Bronchial epithelial cell (primary cell): ENCODE data around the gene LRRC10. TPM values are rescaled to one million over a fixed set of nuclear protein-coding genes. Genes with fewer than 3 reads are reported as not detected.

Source experiments
- DNase-seq: peaks from one replicate; pipeline ENCODE4 v3.0.0-alpha.2; 2010; ENCODE audit warnings: low read depth
- FAIRE-seq: peaks from 2 replicates; lab custom pipeline; 2011; peaks lifted over from hg19 to GRCh38; lab: Jason Lieb, UNC
- H3K27me3 ChIP-seq: 2 replicates; pipeline ENCODE4 v1.5.1; 2011; ENCODE audit warnings: low read length; ENCODE audit not compliant: control insufficient read depth, insufficient read depth
- H3K36me3 ChIP-seq: 2 replicates; pipeline ENCODE4 v1.5.1; 2011; ENCODE audit warnings: low read length; ENCODE audit not compliant: control insufficient read depth, insufficient read depth
- H3K4me3 ChIP-seq: 2 replicates; pipeline ENCODE4 v1.5.1; 2011; ENCODE audit warnings: mild to moderate bottlenecking, low read depth, low read length, control low read depth
- total RNA-seq: library from RNA; depleted of rRNA; stranded (reverse); fragments of >200 nt; gene quantifications from 2 replicates; pipeline ENCODE4 v1.2.1, GENCODE V29; 2014
- TF ChIP-seq, protein P1 (sequence below): IDR thresholded peaks from 2 replicates; pipeline ENCODE4 v1.5.1; 2011; ENCODE audit warnings: mild to moderate bottlenecking, moderate library complexity, low read length, control low read depth, inconsistent platforms; ENCODE audit not compliant: insufficient read depth, severe bottlenecking

The LRRC10 gene
- total RNA-seq, 1 donor from 2014 or later = not detected

GRCh38 chr12:69655616-69656340, 45.1 kb upstream of the LRRC10 start:
- H3K4me3 ChIP-seq = no peak overlapping the region
- peak; percentile 91 for DNase-seq
- FAIRE-seq = no peak
- TF ChIP-seq, protein P1, sequence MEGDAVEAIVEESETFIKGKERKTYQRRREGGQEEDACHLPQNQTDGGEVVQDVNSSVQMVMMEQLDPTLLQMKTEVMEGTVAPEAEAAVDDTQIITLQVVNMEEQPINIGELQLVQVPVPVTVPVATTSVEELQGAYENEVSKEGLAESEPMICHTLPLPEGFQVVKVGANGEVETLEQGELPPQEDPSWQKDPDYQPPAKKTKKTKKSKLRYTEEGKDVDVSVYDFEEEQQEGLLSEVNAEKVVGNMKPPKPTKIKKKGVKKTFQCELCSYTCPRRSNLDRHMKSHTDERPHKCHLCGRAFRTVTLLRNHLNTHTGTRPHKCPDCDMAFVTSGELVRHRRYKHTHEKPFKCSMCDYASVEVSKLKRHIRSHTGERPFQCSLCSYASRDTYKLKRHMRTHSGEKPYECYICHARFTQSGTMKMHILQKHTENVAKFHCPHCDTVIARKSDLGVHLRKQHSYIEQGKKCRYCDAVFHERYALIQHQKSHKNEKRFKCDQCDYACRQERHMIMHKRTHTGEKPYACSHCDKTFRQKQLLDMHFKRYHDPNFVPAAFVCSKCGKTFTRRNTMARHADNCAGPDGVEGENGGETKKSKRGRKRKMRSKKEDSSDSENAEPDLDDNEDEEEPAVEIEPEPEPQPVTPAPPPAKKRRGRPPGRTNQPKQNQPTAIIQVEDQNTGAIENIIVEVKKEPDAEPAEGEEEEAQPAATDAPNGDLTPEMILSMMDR = no peak
- no peaks in the 10 kb centered on the region for H3K27me3 ChIP-seq
- no peaks in the 10 kb centered on the region for H3K36me3 ChIP-seq

GRCh38 chr12:69653703-69654102, 43.0 kb upstream of the LRRC10 start:
- FAIRE-seq (no peak), DNase-seq (peak; percentile 69)
- no peaks in the 10 kb centered on the region for H3K27me3 ChIP-seq
- H3K36me3 ChIP-seq = no peaks in the 10 kb centered on the region
- TF ChIP-seq, protein P1 = no peak
- H3K4me3 ChIP-seq = no peak overlapping the region

DNA sequence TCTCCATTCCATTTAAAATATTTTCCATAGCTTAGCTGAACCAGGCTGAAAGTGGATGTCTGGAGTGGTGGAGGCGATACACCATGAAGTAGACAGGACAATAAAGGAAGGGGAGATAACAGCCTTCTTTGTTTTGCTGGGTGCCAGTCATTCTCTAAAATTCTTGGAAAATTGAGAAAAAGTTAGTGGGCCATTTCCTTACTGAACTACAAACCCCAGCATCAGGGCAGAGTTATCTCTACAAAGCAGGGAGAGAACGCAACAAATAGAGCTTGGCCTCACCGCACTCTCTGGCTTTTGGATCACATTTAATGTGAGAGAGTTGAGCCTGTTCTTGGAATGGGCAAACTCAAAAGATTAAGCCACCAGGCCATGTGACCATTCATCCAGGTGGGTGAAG, 41.2 kb upstream of the LRRC10 start:
- H3K4me3 ChIP-seq = no peak overlapping the region
- TF ChIP-seq, protein P1 = no peak
- H3K36me3 ChIP-seq = no peaks in the 10 kb centered on the region
- no peaks in the 10 kb centered on the region for H3K27me3 ChIP-seq
- DNase-seq (no peak), FAIRE-seq (no peak)

DNA sequence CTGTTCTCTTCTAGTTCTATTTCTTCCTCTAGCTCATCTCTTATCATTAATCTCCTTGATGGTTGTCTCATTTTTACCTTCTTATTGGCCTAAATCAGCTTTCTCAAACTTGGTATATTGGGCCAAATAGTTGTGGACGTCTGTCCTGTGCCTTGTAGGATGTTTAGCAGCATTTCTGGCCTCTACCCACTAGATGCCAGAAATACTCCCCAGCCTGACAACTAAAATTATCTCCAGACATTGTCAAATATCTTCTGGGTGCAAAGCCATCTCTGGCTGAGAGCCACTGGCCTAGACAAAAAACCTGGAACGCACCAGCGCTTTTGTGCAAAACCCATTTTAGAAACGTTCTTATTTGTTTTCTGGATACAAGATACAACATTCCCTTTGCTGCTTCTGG, 38.8 kb upstream of the LRRC10 start:
- H3K36me3 ChIP-seq = no peaks in the 10 kb centered on the region
- no peak for FAIRE-seq
- H3K4me3 ChIP-seq = no peak overlapping the region
- TF ChIP-seq, protein P1 = no peak
- DNase-seq = no peak
- no peaks in the 10 kb centered on the region for H3K27me3 ChIP-seq

- FAIRE-seq = no peak
- TF ChIP-seq, protein P1 = no peak
Measured at GRCh38 chr12:69648476-69648875, 37.8 kb upstream of the LRRC10 start.

DNA sequence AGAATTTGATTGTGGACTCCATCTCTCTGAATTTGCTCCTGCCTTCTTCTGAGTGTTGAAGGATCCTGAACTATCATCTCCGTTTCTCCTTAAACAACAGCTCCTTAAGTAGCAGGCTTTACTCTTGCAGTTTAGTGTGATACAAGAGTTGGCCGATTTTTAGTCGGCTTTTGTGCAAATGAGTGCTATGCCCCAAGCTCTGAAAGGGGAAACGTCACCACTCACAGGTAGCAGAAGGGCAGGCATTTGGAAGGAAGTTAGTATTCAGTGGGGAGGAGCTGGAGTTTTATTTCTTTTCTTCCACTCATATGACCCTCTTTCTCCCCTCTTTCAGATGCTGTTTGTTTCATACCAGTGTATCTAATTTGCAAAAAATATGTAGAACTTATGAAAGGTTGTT, 36.5 kb upstream of the LRRC10 start:
- TF ChIP-seq, protein P1 = no peak
- H3K4me3 ChIP-seq = no peak overlapping the region
- DNase-seq (no peak), FAIRE-seq (no peak)
- H3K36me3 ChIP-seq = no peaks in the 10 kb centered on the region
- H3K27me3 ChIP-seq = no peaks in the 10 kb centered on the region

More at GRCh38 chr12:69648476-69648875, 37.8 kb upstream of the LRRC10 start:
- H3K36me3 ChIP-seq = no peaks in the 10 kb centered on the region
- H3K4me3 ChIP-seq = no peak overlapping the region
- H3K27me3 ChIP-seq = no peaks in the 10 kb centered on the region
- peak; percentile 89 for DNase-seq
